ENCODE results near the gene BMP3.

The BMP3 gene

GRCh38 chr4:81106150-81106549 is 75.6 kb downstream of the BMP3 start:
- H3K27ac ChIP-seq (replicated peaks): no peak overlapping the region
- TF ChIP-seq CTCF (IDR thresholded peaks at IDR 0.05; ENCODE audit: insufficient read depth, low read length) (no peak), GABPA (IDR thresholded peaks at IDR 0.05; ENCODE audit: low read depth) (no peak), POLR2AphosphoS5 (IDR thresholded peaks at IDR 0.05; ENCODE audit: low read depth) (no peak), SPI1 (IDR thresholded peaks at IDR 0.05; ENCODE audit: borderline replicate concordance, low read depth) (no peak), REST (IDR thresholded peaks at IDR 0.05; ENCODE audit: insufficient replicate concordance, low read depth) (no peak)
- no peaks in the 10 kb centered on the region for H3K27me3 ChIP-seq (ENCODE audit: insufficient read depth, poor library complexity, severe bottlenecking)
- no peak for DNase-seq (ENCODE audit: low read depth in 1 of 2, low spot score in 1 of 2)
- no peak overlapping the region for H3K4me3 ChIP-seq (replicated peaks; ENCODE audit: insufficient read depth, low read length)

All from HL-60 (cell line).